Measurements from ENCODE around the gene ECHS1. TPM values are rescaled to one million over a fixed set of nuclear protein-coding genes. Genes with fewer than 3 reads are reported as not detected.

The ECHS1 gene
- total RNA-seq, 4 donors from 2014 or later = 44.2 to 64.9 (median 54.7) TPM

GRCh38 chr10:133358162-133358924 lies 14.8 kb downstream of the ECHS1 start:
- TF ChIP-seq POLR2A (IDR thresholded peaks at IDR 0.05) (no peak), EP300 (IDR thresholded peaks at IDR 0.05) (no peak), CTCF (IDR thresholded peaks at IDR 0.05) (no peak), POLR2AphosphoS5 (IDR thresholded peaks at IDR 0.05) (no peak)
- Histone ChIP-seq H3K36me3 (peaks cover 13% of the 10 kb centered on the region), H3K27ac (peak overlapping the region; percentile 29), H3K4me3 (peak overlapping the region; percentile 78), H3K27me3 (no peaks in the 10 kb centered on the region), H3K9me3 (no peaks in the 10 kb centered on the region), H3K4me1 (peaks cover 32% of the 10 kb centered on the region)
- no peak for DNase-seq (ENCODE audit: low spot score in 2 of 2)
- 64% methylated on average over 7 of the region's 41 CpGs for WGBS

GRCh38 chr10:133357285-133358161 lies 15.6 kb downstream of the ECHS1 start, which contains the start of gene FUOM:
Gene FUOM (minus strand): TSS chr10:133358019. CDS start chr10:133358007, 12 bp downstream.
- TF ChIP-seq POLR2A (IDR thresholded peaks at IDR 0.05) (no peak), EP300 (IDR thresholded peaks at IDR 0.05) (no peak), POLR2AphosphoS5 (IDR thresholded peaks at IDR 0.05) (no peak), CTCF (IDR thresholded peaks at IDR 0.05) (no peak)
- Histone ChIP-seq H3K9me3 (no peaks in the 10 kb centered on the region), H3K27ac (peak within 1 kb of the TSS; percentile 64), H3K27me3 (no peaks in the 10 kb centered on the region), H3K36me3 (peaks cover 8% of the 10 kb centered on the region), H3K4me1 (peaks cover 35% of the 10 kb centered on the region), H3K4me3 (peak within 1 kb of the TSS; percentile 78)
- DNase-seq (ENCODE audit: low spot score in 2 of 2) = no peak
- 7% methylated on average over 5 of the region's 83 CpGs for WGBS

GRCh38 chr10:133356549-133357284 lies 16.4 kb downstream of the ECHS1 start:
- Histone ChIP-seq H3K27ac (no peak overlapping the region), H3K27me3 (no peaks in the 10 kb centered on the region), H3K4me1 (peaks cover 35% of the 10 kb centered on the region), H3K4me3 (peak overlapping the region; percentile 78), H3K9me3 (no peaks in the 10 kb centered on the region), H3K36me3 (peaks cover under 1% of the 10 kb centered on the region)
- WGBS = 80% methylated on average over 7 of the region's 27 CpGs
- DNase-seq (ENCODE audit: low spot score in 2 of 2) = no peak
- TF ChIP-seq CTCF (IDR thresholded peaks at IDR 0.05) (no peak), POLR2AphosphoS5 (IDR thresholded peaks at IDR 0.05) (no peak), POLR2A (IDR thresholded peaks at IDR 0.05) (no peak), EP300 (IDR thresholded peaks at IDR 0.05) (no peak)

- Histone ChIP-seq H3K27ac (no peak overlapping the region), H3K9me3 (no peaks in the 10 kb centered on the region), H3K27me3 (no peaks in the 10 kb centered on the region), H3K4me3 (no peak overlapping the region), H3K36me3 (no peaks in the 10 kb centered on the region), H3K4me1 (peaks cover 35% of the 10 kb centered on the region)
- DNase-seq (ENCODE audit: low spot score in 2 of 2) = peak in 1 of 2 donors; percentile 49
- WGBS = 100% methylated on average over 1 of the region's 3 CpGs
- TF ChIP-seq POLR2A (IDR thresholded peaks at IDR 0.05) = no peak
- no peak for TF ChIP-seq EP300 (IDR thresholded peaks at IDR 0.05)
- no peak for TF ChIP-seq POLR2AphosphoS5 (IDR thresholded peaks at IDR 0.05)
- TF ChIP-seq CTCF (IDR thresholded peaks at IDR 0.05) = no peak
These were observed 17.2 kb downstream of the ECHS1 start for GRCh38 chr10:133355991-133356390.

Measured in suprapubic skin (tissue), 4 donors.